HG03342 (cell line): ENCODE measurements around the gene SERINC2.

Experiments
- ATAC-seq: cut with Tn5 transposase; IDR thresholded peaks from one replicate; pipeline ENCODE4 v1.9.1; 2021; ENCODE audit warnings: mild to moderate bottlenecking, moderate library complexity; ENCODE audit not compliant: unreplicated experiment

SERINC2 gene

GRCh38 chr1:31412205-31412604, 808 bp upstream of the SERINC2 start:
- ATAC-seq: no peak

DNA sequence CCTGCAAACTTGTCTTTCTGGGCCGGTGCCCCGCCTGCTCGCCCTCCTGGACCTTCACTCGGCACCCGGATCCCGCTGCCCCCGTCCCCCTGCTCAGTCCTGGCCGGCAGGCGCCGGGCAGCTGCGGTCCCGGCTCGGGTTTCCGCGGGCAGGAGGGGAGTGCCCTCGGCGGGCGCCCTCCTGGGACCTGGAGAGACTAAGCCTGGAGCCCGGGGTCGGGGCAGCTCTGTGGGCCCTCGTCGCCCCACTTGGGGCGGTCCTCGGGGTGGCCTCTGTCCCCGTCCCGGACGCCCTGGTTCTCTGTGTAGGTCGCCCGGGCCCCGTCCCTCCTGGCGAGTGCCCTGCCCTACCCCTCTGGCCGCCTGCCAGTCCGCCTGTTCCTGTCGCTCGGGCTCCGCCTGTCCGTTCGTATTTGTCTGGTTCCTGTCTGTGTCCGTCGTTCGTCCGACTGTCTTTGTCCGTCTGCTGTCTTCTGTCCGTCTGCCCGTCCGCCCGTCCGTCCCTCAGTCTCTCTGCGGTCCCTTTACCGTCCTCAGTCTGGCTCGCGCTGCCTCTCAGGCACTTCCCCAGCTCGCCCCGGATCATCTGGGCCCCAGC, 490 bp downstream of the SERINC2 start:
- ATAC-seq: no peak

DNA sequence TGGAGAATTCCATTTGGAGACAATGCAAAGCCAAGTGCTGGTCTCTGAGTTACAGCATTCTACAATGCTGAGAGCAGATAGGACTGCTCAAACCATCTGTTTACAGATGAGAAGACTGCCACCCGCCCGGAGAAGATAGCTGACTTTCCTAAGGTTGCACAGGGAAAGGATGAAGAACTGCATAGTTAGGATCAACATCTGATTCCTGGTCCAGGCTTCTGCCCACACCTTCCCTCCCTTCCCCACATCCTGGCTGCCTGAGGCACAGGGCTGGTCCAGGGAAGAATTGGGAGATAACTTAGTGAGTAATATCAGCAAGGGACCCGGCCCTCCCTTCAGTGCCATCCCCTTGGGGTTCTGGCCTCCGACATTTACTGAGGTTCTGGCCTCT, 2.0 kb downstream of the SERINC2 start:
- no peak for ATAC-seq

- ATAC-seq: no peak
Measured at GRCh38 chr1:31415658-31416057, 2.6 kb downstream of the SERINC2 start.

- ATAC-seq: no peak
Measured at GRCh38 chr1:31416101-31416736, 3.2 kb downstream of the SERINC2 start.

GRCh38 chr1:31417148-31417547, 4.1 kb downstream of the SERINC2 start:
- ATAC-seq: no peak

- ATAC-seq: no peak
Measured at GRCh38 chr1:31418626-31419323, 5.8 kb downstream of the SERINC2 start.

- no peak for ATAC-seq
Measured at GRCh38 chr1:31420716-31421115, 7.7 kb downstream of the SERINC2 start.

DNA sequence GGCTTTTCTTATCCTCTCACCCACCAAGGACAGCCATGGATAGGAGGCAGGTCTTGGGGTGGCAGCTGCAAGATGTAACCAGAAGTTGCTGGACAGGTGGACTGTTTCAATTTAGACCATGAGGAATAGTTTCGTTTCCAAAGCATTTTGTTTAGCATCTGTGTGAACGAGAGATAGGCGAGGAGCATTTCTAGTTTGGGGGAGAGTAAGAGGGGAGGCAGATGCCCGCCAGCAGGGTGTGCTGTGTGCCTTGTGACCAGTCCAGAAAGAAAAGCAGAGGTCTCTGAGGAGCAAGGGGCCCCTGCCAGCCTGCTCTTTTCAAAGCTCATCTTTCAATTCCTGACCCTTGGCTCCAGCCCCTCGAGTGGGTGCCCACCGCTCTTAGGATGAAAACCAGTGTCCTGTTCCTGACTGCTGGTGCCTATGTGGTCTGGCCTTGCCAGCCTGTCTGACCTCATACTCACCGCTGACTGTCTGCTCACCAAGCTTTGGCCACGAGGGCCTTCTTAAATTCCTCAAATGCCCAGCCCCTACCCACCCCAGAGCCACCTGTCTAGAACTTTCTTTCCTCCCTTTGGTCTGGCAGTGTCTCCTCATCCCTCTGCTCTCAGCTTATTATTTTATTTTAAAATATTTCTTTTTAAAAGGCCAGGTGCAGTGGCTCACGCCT, 8.5 kb downstream of the SERINC2 start:
- no peak for ATAC-seq

GRCh38 chr1:31422505-31423319, 9.7 kb downstream of the SERINC2 start:
- no peak for ATAC-seq

DNA sequence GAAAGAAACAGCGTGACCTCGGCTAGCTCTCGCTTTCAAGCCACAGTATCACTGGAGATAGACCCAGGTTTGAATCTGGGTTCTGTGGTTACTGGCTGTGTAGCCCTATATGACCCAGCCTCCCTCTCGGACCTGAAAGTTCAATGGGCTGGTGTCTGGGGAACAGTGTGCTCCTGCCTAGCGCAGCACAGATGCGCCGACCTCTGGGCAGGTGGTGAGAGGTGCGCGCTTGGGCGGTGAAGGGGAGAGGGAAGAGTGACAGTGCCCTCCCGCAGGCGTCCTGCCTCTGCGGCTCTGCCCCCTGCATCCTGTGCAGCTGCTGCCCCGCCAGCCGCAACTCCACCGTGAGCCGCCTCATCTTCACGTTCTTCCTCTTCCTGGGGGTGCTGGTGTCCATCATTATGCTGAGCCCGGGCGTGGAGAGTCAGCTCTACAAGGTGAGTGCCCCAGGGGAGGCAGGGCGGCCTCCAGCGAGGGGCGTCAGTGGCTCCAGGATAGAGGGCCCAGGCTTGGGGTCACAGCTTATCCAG, 10.5 kb downstream of the SERINC2 start:
- ATAC-seq: peak; percentile 81

- ATAC-seq: no peak
Measured at GRCh38 chr1:31424568-31424967, 11.6 kb downstream of the SERINC2 start.

- no peak for ATAC-seq
Measured at GRCh38 chr1:31425301-31426081, 12.5 kb downstream of the SERINC2 start.

DNA sequence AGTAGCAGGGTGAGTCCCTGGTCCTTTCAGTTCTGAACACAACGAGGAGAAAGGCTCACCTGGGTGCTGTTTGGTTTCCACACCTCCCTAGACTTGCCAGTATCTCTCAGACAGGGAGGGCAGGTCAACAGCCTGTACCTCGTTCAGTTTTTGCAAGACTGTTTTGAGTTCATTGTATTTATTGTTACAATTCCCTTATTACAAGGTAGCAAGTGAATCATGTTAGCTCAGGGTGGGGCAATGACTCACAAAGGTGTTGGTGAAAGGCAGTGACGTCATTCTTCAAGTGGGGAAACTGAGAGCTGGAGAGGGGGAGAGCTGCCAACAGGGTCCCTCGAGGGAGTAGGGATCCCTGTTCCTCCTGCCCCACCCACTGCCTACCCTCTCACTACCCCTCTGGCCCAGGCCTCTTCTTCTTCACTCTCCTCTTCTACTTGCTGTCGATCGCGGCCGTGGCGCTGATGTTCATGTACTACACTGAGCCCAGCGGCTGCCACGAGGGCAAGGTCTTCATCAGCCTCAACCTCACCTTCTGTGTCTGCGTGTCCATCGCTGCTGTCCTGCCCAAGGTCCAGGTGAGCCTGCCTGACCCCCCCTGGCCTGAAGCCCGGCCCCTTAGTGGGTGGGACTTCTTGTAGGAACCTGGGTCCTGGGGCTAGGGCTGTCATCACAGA, 13.4 kb downstream of the SERINC2 start:
- ATAC-seq: no peak

GRCh38 chr1:31427322-31427721, 14.3 kb downstream of the SERINC2 start:
- ATAC-seq: no peak

GRCh38 chr1:31428436-31429221, 15.6 kb downstream of the SERINC2 start:
- no peak for ATAC-seq

DNA sequence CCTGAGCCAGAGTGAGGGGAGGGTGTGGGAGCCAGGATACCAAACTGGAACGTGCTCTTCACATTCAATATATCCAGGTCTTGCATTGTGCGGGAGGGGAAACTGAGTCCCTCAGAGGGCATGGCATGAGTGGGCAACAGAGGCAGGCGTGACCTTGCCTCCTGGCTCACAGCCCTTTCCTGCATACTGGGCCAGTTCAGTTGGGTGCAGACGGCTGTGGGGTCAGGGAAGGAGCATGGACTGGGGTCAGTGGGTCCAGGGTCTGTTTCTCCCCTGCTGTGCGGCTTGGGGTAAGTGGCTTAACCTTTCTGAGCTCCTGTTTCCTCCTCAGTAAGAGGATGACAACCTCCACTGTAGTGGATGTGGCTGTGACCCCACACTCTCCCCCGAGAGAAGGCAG, 16.6 kb downstream of the SERINC2 start:
- no peak for ATAC-seq
